Cerebellar cortex (tissue), 1 donor: Measurements from ENCODE around the gene MTM1.

Source experiments
- DNase-seq: peaks from one replicate; pipeline ENCODE4 v3.0.0-alpha.2; 2015; ENCODE audit warnings: low spot score

Gene MTM1

DNA sequence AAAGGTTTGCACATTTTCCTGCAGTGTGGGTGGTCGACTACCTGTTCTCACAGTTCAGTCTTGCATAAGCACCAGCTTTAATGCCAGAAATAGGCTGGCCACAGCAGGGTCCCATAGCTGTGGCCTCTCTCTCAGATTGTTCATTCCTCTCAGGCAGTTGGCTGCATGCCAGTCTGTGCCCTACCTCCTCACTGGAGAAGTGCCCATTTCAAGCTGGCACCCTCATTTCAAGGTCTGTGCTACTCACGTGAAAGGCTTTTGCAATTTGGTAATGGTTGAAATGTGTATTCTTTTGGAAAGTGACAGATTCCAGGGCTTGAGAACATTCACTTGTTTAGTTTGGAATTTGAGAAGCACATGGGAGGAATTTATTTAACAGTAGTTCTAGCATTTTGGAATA lies 95.9 kb downstream of the MTM1 start:
- DNase-seq, result peak; percentile 84

DNA sequence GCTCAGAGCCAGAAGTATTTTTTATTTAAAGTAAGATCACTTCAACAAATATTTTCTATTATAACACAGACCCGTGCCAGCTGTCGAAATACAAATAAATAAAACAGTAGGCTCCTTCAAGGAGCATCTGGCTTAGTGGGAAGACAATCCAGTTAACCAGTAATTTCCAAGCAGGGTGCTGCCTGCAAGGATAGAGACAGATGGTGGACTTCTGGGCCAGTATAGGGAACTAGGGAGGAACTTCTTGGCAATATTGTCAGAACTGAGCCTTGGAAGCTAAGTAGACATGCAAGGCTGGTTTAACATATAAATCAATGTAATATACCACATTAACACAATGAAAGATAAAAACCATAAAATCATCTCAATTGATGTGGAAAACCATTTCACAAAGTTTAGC lies 107.8 kb downstream of the MTM1 start:
- no peak for DNase-seq

DNA sequence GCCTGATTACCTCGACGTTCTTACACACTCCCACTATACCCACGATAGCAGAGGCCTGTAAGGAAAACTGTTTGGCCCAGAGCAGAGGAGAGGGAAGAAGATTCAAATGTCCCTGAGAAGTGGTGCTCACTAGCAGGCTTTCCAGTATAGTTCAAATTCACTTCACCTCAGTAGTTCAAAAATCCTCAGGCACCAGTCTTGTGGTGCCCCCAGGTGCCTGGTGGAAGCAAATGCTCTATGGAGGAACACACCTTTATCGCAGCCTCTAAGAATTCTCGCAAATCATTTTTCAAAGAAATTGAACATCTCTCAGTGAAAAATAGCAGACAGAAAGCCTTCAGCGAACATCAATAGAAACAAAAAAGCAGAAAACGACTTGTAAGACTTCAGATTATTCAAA lies 112.6 kb downstream of the MTM1 start:
- peak; percentile 63 for DNase-seq

DNA sequence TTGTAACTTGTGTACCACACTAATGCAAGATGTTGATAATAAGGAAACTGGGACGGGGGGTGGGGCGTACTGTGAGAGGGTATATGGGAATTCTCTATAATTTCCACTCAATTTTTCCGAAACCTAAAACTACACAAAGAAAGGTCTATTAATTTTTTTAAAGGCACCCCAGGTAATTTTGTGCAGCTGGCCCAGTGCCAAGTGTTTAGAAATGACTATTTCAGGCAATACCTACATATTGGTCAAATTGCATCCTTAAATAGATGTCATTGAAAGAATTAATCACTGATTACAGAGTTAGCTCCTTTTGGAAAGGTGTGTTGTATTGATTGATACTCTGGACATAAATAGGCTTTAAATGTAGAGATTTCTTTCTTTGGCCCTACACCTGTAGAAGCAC lies 114.7 kb downstream of the MTM1 start:
- no peak for DNase-seq

DNA sequence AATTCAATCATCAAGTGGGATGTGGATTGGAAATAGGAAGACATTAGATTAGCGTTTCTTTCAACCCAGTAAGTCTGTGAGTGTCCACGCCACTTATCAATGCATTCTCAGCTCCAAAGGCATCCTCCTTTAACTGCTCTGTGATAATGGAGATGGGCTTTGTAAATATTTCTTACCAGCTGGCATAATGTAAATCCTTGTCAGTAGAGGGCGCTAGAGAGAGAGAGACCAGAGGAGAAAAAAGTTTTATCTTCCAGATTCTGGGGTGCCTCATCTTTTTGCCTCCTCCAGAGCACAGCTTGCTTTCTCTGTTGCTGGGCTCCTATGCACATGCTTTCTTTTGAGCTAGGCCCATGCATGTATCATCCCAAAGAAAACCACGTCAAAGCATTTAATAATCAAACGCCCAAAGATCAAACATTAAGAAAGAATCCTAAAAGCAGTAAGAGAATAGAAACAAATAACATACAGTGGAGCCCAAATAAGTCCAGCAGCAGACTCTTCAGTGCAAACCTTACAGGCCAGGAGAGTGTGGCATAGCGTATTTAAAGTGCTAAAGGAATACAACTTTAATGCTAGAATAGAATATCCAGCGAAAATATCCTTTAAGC lies 115.2 kb downstream of the MTM1 start:
- no peak for DNase-seq

DNA sequence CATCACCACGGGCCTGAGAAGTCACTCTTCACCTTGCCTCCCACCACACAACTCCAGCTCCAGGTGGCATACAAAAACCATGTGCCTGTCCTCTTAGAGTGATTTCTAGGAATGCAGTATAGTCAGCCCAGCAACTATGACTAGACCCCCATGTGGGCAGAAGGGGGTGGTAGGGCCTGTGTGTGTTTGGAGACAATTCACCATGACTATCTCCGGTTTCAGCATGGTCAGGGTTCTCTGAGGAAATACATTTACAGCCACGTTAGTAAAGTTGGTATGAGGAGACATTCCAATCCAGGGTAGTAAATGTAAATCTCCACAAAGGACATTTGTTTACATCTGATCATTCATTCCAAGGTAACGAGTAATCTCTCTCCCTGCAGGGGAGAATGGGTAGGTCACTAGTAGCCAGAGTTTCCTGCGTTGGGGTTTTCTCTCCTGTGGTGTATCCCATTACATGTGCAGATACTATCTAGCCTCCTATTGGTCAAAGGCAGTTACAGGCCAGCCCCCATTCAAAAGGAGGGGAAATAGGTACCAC lies 120.6 kb downstream of the MTM1 start:
- no peak for DNase-seq

DNA sequence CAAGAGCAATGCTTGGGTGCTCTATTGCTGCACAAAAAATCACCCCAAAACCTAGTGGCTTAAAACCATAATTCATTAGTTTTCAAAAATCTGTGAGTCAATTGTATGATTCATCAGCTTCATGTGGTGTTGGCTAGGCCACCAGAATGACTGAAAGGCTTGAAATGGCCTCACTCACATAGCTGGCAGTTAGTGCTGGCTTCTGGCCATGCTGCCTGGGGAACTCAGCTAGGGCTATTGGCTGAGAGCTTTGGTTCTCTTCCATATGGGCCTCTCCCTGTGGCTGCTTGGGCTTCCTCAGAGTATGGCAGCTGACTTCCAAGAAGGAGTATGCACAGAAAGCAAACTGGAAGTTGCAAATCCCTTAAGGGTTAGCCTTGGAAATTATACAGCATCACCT lies 121.7 kb downstream of the MTM1 start:
- no peak for DNase-seq

DNA sequence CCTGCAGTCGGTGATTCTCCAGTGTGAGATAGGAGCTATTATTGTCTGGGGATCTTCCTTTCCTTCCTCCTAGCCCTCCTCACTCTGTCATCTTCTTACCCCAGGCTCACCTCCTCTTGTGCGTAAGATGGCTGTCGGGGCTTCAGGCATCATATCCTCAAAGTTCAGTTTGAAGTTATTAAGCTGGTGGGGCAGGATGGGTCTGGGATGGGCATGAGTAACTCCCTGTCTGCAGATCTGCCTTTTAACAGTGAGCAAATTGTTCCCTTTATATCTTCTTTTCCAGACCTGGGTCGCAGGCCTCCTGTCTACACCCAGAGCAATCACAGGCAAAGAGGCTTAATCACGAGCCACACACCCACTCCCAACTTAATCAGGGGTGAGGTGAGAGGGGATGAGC lies 123.9 kb downstream of the MTM1 start:
- no peak for DNase-seq

DNA sequence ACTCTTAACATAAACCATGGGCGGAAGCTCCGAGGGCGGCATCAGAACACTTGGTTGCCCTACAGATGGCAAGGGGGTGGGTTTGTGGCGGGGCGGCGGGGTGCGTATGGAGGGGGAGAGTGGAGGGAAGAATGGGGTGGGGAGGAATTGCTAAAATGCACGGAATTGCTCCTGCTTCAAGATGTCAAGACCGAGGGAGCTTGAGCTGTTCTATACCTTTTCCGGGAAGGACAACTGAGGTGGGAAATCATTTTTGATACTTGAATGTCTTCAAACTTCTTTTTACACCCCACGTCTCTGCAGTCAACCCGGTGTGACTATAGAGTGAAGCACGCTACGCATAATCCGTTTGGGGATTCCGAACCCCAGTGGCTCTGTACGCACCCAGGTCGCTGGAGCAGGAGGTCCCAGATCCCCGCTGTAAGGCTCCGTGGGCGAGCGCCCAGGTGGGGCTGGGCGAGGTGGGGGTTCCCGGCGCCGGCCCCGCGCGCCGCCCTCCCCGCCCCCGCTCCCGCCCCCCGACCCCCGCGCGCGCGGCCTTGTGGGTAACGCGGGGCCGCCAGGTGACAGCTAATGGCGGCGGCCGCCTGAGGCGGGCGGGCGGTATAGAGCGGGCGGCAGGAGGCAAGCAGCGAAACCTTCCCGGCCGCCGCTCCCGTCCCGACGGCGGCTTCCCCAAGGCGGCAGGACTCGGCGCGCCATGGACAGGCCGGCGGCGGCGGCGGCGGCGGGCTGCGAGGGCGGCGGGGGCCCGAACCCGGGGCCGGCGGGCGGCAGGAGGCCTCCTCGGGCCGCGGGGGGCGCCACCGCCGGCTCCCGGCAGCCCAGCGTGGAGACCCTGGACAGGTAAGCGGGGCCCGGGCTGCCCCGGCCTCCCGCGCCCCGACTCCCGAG lies 124.7 kb downstream of the MTM1 start, which contains the start of gene MTMR1:
MTMR1 (plus strand) TSS at position 566 of the 894 bp plus-strand sequence; CDS start at position 701, 135 bp downstream.
- no peak for DNase-seq

DNA sequence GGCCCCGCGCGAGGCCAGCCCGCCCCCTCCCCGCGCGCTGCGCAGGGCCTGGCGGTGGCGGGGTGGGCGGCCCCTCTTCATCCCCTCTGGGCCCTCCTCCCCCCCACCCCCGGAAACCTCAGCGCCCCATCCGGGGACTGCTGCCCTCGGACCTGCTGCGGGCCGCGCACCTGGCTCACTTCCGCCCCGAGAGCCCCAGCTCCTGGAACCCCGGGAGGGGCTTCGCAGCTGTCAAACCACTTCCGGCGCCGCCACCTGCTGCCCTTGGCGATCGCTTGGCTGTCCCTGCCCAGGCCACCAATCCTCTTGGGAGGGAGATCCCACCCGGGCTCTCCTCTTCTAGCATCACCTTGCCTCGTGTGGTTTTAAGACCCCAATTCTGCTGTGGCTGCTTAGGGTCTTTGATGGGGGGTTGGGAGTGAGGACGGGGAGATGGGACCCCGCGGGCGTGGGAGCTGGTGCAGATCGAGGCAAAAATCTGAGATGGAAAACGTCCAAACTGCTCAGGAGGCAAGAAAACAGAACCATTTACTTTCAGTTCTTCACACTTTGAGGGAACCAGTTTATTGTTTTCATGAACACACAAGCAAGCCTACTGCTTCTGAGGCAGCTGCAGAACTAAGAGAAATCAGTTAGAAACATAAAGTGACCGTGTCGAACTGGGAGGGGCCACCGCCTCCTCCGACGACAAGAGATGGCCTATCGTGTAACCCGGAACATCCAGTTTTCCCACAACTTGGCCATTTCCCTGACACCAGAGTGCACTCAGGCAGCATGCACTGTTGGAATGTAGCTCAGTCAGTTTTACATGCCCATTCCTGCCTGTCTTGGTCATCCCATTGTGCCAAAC lies 125.5 kb downstream of the MTM1 start:
- peak; percentile 29 for DNase-seq

DNA sequence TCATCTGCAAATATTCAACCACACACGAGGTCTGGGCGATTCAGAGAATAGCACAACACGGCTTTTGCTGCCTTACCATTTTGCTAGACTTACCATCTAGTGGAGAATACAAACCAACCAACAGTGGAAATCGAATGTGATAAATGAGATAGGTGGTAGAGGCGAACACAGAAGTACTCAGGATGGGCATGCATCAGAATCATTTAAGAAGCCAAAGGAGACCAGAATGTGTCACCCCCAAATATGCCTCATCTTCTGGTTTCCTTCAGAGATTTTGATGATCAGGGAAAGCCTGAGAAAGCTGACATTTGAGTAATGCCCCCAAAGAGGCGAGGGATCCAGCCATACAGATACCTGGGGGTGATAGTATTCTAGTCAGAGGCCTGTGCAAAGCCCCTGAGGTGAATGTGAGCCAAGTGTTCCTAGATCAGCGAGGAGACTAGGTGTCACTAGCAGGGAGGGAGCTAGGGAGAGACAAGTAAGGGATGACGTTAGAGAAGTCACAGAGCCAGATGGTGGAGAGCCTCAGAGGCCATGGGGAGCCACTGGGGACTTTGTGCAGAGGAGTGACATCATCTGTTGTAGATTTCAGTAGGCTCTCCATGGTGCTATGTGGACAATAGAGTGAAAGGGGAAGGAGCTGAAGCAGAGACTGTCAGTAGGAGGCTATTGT lies 126.5 kb downstream of the MTM1 start:
- DNase-seq, result no peak

DNA sequence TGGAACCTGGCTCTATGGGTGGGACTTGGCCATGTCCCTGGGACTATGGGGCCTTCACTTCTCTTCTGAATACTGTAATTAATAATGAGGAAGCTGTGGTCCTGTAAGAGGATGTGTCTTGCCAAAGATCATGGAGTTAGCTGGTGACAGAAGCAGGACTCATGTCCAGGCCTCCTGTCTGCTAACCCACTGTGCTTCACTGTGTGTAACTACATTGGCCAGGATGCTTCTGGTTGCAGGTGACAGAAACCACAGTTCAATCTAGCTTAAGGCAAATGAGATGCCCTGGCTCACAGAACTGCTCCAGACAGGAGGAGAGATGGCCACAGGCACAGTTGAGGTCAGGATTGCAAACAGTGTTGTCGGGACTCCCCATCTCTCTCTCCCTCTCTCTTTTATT lies 127.9 kb downstream of the MTM1 start:
- no peak for DNase-seq

DNA sequence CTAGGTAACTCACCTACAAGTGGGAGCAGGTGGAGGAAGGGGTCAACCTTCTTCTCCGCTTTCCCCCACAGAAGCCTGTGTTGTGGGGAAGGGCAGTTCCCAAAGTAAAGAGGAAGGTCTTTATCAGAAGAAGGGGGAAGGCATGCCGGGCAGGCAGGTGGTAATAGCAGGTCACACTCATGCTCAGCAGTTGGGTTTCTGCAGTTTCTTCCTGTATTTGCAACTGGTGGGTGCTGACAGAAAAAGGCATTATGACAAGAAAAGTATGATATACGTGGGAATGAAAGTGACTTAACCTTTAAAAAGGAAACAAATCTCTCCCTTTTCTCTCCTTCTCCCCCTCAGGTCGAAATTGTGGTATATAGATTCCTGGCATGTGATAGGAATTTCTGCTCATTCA lies 128.4 kb downstream of the MTM1 start:
- no peak for DNase-seq

DNA sequence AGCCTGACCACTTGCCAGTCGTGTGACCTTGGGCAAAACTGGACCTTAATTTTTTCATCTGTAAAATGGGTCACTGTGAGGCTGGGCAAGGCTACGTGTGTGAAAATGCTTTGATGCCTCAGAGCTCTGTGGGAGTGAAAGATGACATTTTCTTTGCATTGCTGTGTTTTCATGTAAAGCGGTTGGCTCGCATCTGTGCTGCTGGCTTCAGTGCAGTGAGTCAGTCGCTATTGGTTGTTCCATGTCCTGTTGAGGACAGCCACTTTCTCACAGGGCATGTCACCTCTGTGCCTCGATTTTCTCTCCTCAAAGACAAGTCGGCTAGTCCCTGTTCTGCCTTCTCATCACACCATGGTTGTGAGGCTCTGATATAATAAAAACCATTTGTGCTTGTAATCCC lies 129.2 kb downstream of the MTM1 start:
- DNase-seq, result no peak

DNA sequence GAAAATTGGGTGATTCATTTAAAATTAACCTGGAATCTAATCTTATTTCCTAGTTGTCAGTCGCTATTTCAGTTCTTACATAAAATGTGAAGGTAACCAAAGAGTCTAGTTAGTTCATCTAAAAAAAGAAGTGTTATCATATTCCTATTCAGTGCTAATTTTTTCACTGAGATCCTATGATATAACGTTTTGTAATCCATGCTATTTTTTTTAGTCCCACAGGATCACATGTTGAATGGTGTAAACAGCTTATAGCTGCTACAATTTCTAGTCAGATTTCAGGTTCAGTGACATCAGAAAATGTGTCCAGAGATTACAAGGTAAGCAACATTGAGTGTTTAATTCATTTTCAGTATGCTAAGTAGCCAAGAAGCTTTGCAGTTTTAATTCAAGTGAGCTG lies 130.6 kb downstream of the MTM1 start:
- DNase-seq, result no peak

DNA sequence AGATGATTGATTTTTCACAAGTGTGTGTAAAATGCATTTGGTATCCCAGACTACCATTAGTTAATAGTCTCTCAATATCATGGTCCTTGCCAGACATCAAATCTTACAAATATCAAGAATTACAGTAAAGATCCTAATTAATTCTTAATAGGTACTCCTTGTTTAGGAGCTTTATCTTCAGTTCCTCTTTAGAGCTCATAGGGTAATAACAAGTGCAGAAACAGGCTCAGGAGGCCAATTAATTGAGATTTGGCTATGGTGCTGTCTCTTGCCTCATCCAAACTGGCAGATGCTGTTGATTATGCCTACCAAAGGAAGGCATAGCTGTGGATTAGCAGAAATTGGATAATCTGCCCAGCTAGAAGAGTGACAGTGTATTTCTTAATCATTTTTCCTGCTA lies 131.7 kb downstream of the MTM1 start:
- peak; percentile 42 for DNase-seq

DNA sequence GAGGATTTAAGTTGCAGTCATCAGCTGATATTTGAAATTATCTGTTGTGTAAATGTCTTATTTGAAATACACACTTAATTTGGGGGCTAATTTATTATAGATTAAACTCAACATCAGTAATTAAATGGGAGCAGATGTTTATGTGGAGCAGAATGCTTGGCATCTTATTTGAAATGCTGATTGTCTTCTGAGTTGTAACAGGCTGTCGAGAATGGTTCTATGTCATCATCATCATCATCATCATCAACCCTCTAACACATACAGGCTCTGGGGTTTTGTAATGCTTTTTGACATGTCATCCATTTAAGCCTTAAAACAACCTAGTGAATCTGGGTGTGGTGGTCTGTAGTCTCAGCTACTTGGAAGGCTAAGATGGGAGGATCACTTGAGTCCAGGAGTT lies 133.0 kb downstream of the MTM1 start:
- DNase-seq, result no peak

DNA sequence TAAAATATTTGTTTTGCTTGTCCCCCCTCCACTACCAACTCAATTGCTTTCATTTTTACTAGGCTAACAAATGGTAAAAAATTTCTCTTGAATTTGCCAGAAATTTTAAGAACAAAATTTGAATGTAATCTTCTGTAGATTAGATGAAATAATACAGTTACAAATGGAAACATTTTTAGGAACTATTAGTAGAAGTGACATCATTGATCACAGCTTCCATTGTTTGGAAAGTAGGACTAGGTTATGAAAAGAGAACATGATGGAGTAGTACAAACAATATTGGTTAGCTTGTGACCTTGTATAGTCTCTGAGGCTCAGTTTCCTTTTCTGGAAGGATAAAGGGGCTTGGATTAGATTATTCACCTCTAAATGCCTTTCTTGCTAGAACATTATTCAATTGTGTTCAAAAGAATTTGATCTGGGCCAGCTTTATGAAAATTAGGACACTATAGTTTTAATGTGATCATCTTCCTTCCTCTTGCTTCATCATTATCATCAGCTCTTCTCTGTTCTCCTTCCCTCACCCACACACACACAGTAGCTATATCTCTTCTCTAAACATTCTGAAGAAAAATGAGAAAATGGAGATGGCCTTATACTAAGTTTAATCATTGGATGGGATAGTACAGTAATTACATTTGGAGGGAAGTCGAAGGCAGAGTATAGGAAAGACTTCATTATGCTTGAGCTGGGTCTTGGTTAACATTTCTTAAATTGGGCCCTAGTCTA lies 134.7 kb downstream of the MTM1 start:
- no peak for DNase-seq

DNA sequence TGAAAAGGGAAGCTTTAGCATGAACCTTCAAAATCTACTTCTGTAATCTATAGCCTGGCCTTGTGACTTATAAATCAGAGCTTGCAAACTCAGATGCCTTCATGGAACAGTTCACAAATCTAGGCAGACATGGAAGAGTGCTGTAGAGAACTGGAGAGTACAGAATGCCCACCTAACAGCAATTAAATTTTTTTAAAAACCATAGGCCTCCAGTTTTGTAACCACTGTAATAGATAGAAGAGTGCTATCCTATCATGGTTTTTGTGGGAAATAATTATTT lies 135.2 kb downstream of the MTM1 start:
- DNase-seq, result no peak

DNA sequence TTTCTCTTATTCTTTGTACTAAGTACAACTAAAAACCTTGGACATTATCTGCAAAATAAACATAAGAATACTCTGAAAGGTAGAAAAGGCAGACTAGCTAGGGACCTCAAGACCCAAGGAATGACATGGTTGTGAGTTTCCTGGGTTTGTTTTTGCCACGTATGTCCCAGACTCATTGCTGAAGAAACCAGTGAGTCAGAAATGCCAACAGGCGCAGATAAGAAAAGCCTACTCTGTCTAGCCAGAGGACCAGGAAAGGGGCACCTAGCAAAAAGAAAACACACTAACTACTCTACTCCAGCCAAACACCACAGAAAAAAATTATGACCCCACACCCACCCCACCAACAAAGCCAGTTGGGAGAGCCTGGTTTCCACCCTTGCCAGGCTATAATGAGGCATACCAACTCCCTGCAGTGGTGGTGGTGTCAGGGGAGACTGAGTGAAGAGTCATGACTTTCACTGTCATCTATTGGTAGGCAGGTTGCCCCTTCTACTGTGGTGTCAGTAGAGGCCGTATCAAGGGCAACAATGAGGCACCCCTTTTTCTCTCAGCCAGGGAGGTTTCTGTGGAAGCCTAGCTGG lies 135.7 kb downstream of the MTM1 start:
- no peak for DNase-seq

DNA sequence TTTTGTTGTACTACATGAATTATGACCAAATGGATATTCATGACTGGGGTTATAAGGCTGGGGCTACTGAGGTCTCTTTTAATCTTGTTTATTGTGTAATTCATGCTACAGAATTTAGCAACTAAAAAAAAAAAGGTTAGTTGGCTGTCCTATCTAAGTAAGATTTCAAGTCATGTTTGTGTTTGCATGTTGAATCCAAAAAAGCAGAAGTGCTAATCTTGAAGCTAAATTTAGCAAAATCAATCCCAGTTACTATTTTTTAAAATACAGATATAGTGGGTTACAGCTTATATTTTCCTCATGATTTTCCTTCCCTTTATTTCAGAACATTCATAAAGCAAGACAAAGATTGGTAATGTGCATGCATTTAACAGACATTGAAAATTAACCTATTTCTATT lies 144.2 kb downstream of the MTM1 start:
- no peak for DNase-seq
